K562 (cell line): ENCODE data around the gene BBLN. TPM values are rescaled to one million over a fixed set of nuclear protein-coding genes. Genes with fewer than 3 reads are reported as not detected.
A peak's percentile ranks its signal among the peaks of the same experiment; 100 is the strongest.

ENCODE experiments used
- BRCA1 ChIP-seq, 2 experiments: fragments of 450-650 bp in 1 of 2; sonication (generic) in 1 of 2; formaldehyde crosslinking in 1 of 2; IDR thresholded peaks; 2 replicates each; pipeline versions ENCODE4 v1.5.0 to v1.6.1; 2017 to 2020; ENCODE audit warnings: mild to moderate bottlenecking in 1 of 2, missing genetic modification reagents in 1 of 2
- DDX20 ChIP-seq: fragments of 450-650 bp; IDR thresholded peaks from 2 replicates; pipeline ENCODE4 v1.6.1; 2016; ENCODE audit warnings: missing genetic modification characterization, low read depth, mild to moderate bottlenecking, missing compliant biosample characterization, moderate library complexity
- HEY1 ChIP-seq: fragments of 250-450 bp; sonication (Bioruptor Pico); IDR thresholded peaks from 2 replicates; pipeline ENCODE4 v1.5.0; 2020; ENCODE audit warnings: mild to moderate bottlenecking, moderate library complexity, borderline replicate concordance
- HNRNPK ChIP-seq: fragments of 200-400 bp; formaldehyde crosslinking; IDR thresholded peaks from one replicate; pipeline ENCODE4 v1.6.1; 2018; ENCODE audit warnings: mild to moderate bottlenecking, low read depth, low read length; ENCODE audit not compliant: poor library complexity, severe bottlenecking
- HNRNPL ChIP-seq: fragments of 200-400 bp; formaldehyde crosslinking; IDR thresholded peaks from 2 replicates; pipeline ENCODE4 v1.6.1; 2017; ENCODE audit warnings: low read depth, mild to moderate bottlenecking, low read length
- LEF1 ChIP-seq: fragments of 450-650 bp; IDR thresholded peaks from 2 replicates; pipeline ENCODE4 v1.6.1; 2016; ENCODE audit warnings: mild to moderate bottlenecking
- MXI1 ChIP-seq: IDR thresholded peaks from 2 replicates; pipeline ENCODE4 v1.6.1; 2011; ENCODE audit warnings: low read depth, mild to moderate bottlenecking, improper control_type of control experiment, low read length
- NCOA6 ChIP-seq: fragments of 450-650 bp; IDR thresholded peaks from 2 replicates; pipeline ENCODE4 v1.6.1; 2017; ENCODE audit warnings: mild to moderate bottlenecking
- NFIC ChIP-seq: fragments of 450-650 bp; IDR thresholded peaks from 2 replicates; pipeline ENCODE4 v1.6.1; 2017; ENCODE audit warnings: mild to moderate bottlenecking, inconsistent platforms
- PHB2 ChIP-seq: fragments of 450-650 bp; IDR thresholded peaks from 2 replicates; pipeline ENCODE4 v1.6.1; 2017; ENCODE audit warnings: low read depth
- PHTF2 ChIP-seq: fragments of 250-450 bp; sonication (Bioruptor Pico); IDR thresholded peaks from 2 replicates; pipeline ENCODE4 v1.5.0; 2021; ENCODE audit warnings: mild to moderate bottlenecking
- POLR3G ChIP-seq: IDR thresholded peaks from 2 replicates; pipeline ENCODE4 v1.6.1; 2011; ENCODE audit not compliant: insufficient read length, insufficient replicate concordance; ENCODE audit errors: extremely low read depth
- PRMT5 ChIP-seq: sonication (generic); formaldehyde crosslinking; IDR thresholded peaks from 2 replicates; pipeline ENCODE4 v1.5.0; 2020; ENCODE audit warnings: missing genetic modification reagents
- RCOR1 ChIP-seq, 2 experiments: IDR thresholded peaks; 2 replicates each; pipeline ENCODE4 v1.6.1; 2012; ENCODE audit warnings: low read depth in 2 of 2, low read length in 2 of 2, borderline replicate concordance in 1 of 2, improper control_type of control experiment in 1 of 2
- THRAP3 ChIP-seq: fragments of 450-650 bp; IDR thresholded peaks from 2 replicates; pipeline ENCODE4 v1.6.1; 2016; ENCODE audit warnings: mild to moderate bottlenecking, inconsistent platforms, borderline replicate concordance
- ZNF584 ChIP-seq: fragments of 200-800 bp; sonication (Bioruptor generic); IDR thresholded peaks from 2 replicates; pipeline ENCODE4 v1.6.1; 2016; ENCODE audit warnings: low read depth, mild to moderate bottlenecking, missing genetic modification characterization, missing compliant biosample characterization
- ZNF780A ChIP-seq: fragments of 250-450 bp; sonication (Bioruptor Pico); IDR thresholded peaks from 2 replicates; pipeline ENCODE4 v1.5.0; 2021; ENCODE audit warnings: mild to moderate bottlenecking
- polyA plus RNA-seq, 8 experiments: library from polyadenylated mRNA; depleted of rRNA in 4 of 8; stranded (reverse) in 5 of 8; unstranded in 3 of 8; fragments of >200 nt; fragmentation: Nextera tagmentation in 2 of 8; fragmentation: Illumina TruSeq in 1 of 8; extraction: Ambion mirVana in 2 of 8; extraction: Trizol in 1 of 8; gene quantifications; 2 replicates each; pipeline versions ENCODE4 v1.2.1 to v1.2.3, GENCODE V29; 2011 to 2014; ENCODE audit warnings: inconsistent platforms in 1 of 8, missing spikeins in 1 of 8
- total RNA-seq, 7 experiments: library from RNA; depleted of rRNA in 6 of 7; stranded (reverse); fragments of >200 nt in 6 of 7; fragmentation: Illumina TruSeq in 2 of 7; extraction: Trizol in 2 of 7; gene quantifications; 2 replicates each; pipeline versions ENCODE4 v1.2.1 to v1.2.3, GENCODE V29; 2011 to 2021; ENCODE audit warnings: low replicate concordance in 1 of 7
- TF ChIP-seq, protein P1 (sequence below): fragments of 450-650 bp; IDR thresholded peaks from 2 replicates; pipeline ENCODE4 v1.6.1; 2014; ENCODE audit warnings: low read depth, mild to moderate bottlenecking, moderate library complexity, borderline replicate concordance
- TF ChIP-seq, protein P2 (sequence below): fragments of 450-650 bp; IDR thresholded peaks from one replicate; pipeline ENCODE4 v1.6.1; 2018; ENCODE audit warnings: mild to moderate bottlenecking, moderate library complexity; ENCODE audit not compliant: partially characterized antibody
- TF ChIP-seq, protein P3 (sequence below): fragments of 200-800 bp; sonication (Bioruptor generic); IDR thresholded peaks from 2 replicates; pipeline ENCODE4 v1.6.1; 2017; ENCODE audit warnings: missing genetic modification characterization, missing compliant biosample characterization
- TF ChIP-seq, protein P4 (sequence below): fragments of 450-650 bp; IDR thresholded peaks from 2 replicates; pipeline ENCODE4 v1.7.0; 2016; ENCODE audit warnings: borderline replicate concordance

BBLN gene
- total and polyA plus RNA-seq, 9 of the 15 experiments (the other 6 are each of a cell fraction or from before 2014, with no cell fraction given) = 4.2 to 331 (median 87.1) TPM

DNA sequence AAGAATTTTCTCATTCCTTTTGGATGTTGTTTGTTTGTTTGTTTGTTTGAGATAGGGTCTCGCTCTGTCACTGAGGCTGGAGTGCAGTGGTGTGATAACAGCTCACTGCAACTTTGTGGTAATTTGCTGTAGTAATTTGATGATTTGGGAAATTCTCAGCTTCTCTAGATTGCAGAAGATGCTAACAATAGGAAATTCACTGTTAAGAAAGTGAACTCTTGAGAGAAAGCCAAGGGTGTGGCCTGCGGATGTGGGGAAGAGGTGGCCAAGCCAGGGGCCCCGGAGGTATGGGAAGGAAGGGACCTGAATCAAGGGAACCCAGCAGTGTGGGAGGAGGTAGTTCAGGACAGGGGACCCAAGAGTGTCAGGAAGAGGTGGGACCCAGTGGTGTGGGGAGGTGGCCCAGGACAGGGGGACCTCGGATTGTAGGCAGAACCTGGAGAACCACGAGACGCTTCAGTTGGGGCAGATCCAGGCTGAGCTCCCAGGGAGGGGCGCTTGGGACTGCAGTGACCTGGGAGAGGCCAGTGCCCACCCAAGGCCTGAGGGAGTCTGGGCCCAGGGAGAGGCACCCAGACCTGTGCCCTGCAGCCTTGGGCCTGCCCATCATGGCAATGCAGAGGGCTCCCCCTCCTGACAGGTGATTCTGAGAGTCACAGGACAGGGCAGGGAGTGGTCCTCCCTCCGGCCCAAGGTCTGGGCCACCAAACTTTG, 16.4 kb upstream of the BBLN start (continued):
- TF ChIP-seq, protein P1, sequence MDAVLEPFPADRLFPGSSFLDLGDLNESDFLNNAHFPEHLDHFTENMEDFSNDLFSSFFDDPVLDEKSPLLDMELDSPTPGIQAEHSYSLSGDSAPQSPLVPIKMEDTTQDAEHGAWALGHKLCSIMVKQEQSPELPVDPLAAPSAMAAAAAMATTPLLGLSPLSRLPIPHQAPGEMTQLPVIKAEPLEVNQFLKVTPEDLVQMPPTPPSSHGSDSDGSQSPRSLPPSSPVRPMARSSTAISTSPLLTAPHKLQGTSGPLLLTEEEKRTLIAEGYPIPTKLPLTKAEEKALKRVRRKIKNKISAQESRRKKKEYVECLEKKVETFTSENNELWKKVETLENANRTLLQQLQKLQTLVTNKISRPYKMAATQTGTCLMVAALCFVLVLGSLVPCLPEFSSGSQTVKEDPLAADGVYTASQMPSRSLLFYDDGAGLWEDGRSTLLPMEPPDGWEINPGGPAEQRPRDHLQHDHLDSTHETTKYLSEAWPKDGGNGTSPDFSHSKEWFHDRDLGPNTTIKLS = no peak
- TF ChIP-seq HEY1 (CRISPR knock-in tag) = no peak
- no peak for TF ChIP-seq THRAP3
- TF ChIP-seq ZNF780A (CRISPR knock-in tag) = no peak
- TF ChIP-seq RCOR1 (IDR thresholded peaks at IDR 0.05; ENCODE audit: borderline replicate concordance in 1 of 2, low read depth in 2 of 2, low read length in 2 of 2) = no peak
- no peak for TF ChIP-seq PRMT5 (CRISPR knock-in tag)
- TF ChIP-seq NFIC = 0 out of 2 replicates have a peak, but pooled peaks have one; percentile 3
- TF ChIP-seq, protein P2, sequence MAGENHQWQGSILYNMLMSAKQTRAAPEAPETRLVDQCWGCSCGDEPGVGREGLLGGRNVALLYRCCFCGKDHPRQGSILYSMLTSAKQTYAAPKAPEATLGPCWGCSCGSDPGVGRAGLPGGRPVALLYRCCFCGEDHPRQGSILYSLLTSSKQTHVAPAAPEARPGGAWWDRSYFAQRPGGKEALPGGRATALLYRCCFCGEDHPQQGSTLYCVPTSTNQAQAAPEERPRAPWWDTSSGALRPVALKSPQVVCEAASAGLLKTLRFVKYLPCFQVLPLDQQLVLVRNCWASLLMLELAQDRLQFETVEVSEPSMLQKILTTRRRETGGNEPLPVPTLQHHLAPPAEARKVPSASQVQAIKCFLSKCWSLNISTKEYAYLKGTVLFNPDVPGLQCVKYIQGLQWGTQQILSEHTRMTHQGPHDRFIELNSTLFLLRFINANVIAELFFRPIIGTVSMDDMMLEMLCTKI = no peak
- no peak for TF ChIP-seq PHTF2 (CRISPR knock-in tag)
- no peak for TF ChIP-seq POLR3G
- TF ChIP-seq NCOA6 = no peak
- TF ChIP-seq, protein P3, sequence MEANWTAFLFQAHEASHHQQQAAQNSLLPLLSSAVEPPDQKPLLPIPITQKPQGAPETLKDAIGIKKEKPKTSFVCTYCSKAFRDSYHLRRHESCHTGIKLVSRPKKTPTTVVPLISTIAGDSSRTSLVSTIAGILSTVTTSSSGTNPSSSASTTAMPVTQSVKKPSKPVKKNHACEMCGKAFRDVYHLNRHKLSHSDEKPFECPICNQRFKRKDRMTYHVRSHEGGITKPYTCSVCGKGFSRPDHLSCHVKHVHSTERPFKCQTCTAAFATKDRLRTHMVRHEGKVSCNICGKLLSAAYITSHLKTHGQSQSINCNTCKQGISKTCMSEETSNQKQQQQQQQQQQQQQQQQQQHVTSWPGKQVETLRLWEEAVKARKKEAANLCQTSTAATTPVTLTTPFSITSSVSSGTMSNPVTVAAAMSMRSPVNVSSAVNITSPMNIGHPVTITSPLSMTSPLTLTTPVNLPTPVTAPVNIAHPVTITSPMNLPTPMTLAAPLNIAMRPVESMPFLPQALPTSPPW = no peak
- TF ChIP-seq, protein P4, sequence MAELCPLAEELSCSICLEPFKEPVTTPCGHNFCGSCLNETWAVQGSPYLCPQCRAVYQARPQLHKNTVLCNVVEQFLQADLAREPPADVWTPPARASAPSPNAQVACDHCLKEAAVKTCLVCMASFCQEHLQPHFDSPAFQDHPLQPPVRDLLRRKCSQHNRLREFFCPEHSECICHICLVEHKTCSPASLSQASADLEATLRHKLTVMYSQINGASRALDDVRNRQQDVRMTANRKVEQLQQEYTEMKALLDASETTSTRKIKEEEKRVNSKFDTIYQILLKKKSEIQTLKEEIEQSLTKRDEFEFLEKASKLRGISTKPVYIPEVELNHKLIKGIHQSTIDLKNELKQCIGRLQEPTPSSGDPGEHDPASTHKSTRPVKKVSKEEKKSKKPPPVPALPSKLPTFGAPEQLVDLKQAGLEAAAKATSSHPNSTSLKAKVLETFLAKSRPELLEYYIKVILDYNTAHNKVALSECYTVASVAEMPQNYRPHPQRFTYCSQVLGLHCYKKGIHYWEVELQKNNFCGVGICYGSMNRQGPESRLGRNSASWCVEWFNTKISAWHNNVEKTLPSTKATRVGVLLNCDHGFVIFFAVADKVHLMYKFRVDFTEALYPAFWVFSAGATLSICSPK = no peak
- no peak; the same call in 1 of the 2 replicates for TF ChIP-seq LEF1
- TF ChIP-seq MXI1 = no peak
- no peak for TF ChIP-seq DDX20 (tag)
- no peak for TF ChIP-seq ZNF584
- TF ChIP-seq PHB2 = no peak
- TF ChIP-seq BRCA1 (IDR thresholded peaks at IDR 0.05) = no peak
- TF ChIP-seq BRCA1 (CRISPR knock-in tag; IDR thresholded peaks at IDR 0.05) = no peak
- no peak for TF ChIP-seq HNRNPL
- TF ChIP-seq HNRNPK = no peak
